Dermis blood vessel endothelial cell (primary cell): ENCODE results near the gene RALA. TPM values are rescaled to one million over a fixed set of nuclear protein-coding genes. Genes with fewer than 3 reads are reported as not detected.
A peak's percentile ranks its signal among the peaks of the same experiment; 100 is the strongest.
"Not testable (repeated sequence)": the region's sequence is repeated elsewhere in the genome, so short reads cannot be mapped to it uniquely, and the experiment has no call there.

Experiments
- DNase-seq: peaks from one replicate; pipeline ENCODE4 v3.0.0; 2010
- total RNA-seq: library from RNA; depleted of rRNA; stranded (reverse); fragments of >200 nt; gene quantifications from 2 replicates; pipeline ENCODE4 v1.2.3, GENCODE V29; 2014

RALA gene
- total RNA-seq, 1 donor from 2014 or later = 36.9 TPM

DNA sequence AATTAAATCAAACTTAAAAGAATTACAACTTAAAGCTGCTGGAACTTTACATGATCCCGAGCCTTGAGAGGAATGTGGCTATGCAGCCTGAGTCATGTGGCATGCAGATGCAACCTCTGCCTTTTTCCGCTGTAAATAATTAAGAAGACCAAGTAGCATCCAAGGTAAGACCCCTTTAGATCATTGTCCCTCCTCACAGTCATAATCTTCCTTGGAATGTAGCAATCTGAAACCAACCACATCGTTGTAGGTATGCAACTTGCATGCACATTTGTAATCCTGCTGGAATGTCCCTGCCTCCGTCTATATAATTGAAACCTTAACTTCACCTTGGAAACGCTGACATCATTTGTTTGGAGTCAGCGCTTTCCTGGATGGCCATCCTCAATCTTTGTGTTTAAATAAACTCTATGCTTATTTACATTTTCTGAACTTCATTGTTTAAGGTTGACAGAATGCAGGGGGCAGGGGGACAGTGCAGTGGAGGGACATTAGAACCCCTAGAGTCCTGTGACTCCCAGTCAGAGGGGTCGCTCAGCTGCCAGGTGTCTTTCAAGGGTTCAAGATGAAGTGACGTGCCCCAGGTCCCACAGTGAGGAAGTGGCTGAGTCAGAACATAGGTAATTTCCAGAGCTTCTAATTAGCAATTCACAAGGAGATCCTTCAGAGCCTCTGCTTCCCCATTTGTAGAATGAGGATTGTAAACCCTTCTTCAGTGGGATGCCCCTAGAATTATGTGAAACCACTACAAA, 110.7 kb downstream of the RALA start:
- peak; percentile 75 for DNase-seq

GRCh38 chr7:39734633-39735004, 111.2 kb downstream of the RALA start:
- DNase-seq = no peak

GRCh38 chr7:39735903-39736302, 112.5 kb downstream of the RALA start:
- DNase-seq = no peak

DNA sequence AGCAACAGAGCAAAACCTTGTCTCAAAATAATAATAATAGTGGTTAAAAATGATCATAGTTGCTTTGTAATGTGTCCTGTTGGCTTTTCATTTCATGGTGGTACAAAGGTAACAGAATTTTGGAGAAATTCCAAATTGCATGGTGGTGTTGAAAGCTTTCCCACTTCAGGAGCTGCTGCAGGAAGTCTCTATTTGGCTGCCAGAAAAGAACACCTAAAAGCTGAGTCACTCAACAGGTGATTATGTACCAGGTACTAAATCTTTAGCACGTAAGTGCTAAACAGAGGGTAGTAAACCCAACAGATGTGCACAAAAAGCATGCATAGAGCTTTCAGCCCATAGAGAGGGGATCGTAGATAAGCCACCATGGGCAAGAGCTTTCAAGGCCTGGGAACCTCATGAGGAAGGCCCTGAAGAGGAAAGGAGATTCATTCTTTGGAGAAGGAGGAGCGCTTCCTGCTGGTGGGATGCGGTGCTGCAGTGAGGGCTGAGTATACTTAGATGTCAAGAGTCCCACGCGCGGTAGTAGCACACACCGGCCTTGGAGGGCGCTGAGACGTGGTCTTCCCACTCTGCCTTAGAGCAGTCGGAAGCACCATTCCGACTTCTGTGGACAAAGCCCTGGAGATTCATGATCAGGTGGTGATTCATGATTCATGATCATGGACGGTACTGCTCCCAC, 118.7 kb downstream of the RALA start:
- DNase-seq = peak; percentile 64

DNA sequence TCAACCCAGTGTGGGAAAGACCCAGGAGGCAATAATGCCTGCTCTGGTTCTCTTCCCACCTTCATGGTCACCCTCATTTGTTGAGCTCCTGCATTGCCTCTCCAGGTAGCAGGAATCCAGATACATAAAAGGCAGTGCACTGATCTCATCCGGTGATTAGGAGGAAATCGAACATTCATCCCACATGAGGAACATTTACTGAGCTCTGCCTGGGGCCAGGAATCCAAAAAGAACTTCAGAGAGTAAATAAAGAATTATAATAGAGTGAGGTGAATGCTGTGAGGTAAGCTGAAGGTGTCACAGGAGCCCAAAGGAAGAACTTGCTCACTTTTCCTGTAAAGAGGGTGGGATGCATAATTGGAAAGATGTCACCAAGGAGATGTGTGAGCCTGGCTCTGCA, 121.2 kb downstream of the RALA start:
- no peak for DNase-seq

- DNase-seq = no peak
Observed at GRCh38 chr7:39745320-39745719, 121.9 kb downstream of the RALA start.

GRCh38 chr7:39746103-39746819, 122.9 kb downstream of the RALA start:
- peak; percentile 89 for DNase-seq

DNA sequence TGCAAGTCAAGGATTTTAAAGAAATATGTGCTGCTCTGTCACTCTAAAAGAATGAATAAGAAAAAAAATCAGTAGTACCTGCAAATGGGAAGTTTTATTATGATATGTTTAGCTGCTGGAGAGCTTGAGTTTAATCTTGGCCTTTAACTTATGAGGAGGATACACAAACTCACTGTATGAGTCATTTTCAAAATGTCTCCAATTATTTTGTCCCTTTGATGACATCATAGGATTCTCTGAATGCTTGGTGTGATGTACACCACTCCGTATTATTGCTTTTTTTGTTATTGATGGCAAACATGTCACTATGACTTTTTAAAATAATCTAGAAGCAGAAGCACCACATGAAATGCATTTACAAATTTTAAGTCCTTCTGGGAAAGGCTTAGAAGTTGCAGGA, 125.8 kb downstream of the RALA start:
- DNase-seq = peak; percentile 17

DNA sequence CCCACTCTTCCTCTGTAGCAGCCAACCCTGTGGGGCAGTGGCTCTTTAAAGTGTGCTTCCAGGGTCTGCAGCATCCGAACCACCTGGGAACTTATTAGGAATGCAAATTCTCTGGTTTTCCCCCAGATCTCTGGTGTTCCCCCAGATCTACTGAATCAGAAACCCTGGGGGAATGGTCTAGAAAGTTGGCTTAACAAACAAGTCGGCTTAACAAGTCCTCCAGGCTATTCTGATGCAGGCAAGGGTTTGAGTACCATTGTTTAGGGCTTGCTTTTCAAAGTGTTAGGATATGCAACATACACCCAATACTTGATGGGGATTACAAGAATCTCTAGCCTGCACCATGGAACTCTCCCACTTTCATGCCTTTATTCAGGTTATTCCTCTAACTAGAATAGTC, 126.3 kb downstream of the RALA start:
- DNase-seq = no peak

GRCh38 chr7:39750253-39751077, 127.1 kb downstream of the RALA start:
- no peak for DNase-seq

DNA sequence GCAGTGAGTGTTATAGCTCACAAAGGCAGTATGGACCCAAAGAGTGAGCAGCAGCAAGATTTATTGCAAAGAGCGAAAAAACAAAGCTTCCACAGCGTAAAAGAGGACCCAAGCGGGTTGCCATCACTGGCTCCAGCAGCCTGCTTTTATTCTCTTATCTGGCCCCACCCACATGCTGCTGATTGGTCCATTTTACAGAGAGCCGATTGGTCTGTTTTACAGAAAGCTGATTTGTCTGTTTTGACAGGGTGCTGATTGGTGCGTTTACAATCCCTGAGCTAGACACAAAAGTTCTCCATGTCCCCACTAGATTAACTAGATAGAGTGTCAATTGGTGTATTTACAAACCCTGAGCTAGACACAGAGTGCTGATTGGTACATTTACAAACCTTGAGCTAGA, 129.9 kb downstream of the RALA start:
- not testable (repeated sequence) for DNase-seq

DNA sequence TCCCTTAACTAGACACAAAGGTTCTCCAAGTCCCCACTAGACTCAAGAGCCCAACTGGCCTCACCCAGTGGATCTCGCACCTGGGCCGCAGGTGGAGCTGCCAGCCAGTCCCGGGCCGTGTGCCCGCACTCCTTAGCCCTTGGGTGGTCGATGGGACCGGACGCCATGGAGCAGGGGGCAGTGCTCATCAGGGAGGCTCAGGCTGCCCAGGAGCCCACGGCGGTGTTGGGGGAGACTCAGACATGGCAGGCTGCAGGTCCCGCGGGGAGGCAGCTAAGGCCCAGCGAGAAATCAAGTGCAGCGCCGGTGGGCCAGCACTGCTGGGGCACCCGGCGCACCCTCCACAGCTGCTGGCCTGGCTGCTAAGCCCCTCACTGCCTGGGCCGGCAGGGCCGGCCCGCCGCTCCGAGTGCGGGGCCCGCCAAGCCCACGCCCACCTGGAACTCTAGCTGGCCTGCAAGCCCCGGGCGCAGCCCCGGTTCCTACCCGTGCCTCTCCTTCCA, 130.5 kb downstream of the RALA start:
- DNase-seq = no peak

DNA sequence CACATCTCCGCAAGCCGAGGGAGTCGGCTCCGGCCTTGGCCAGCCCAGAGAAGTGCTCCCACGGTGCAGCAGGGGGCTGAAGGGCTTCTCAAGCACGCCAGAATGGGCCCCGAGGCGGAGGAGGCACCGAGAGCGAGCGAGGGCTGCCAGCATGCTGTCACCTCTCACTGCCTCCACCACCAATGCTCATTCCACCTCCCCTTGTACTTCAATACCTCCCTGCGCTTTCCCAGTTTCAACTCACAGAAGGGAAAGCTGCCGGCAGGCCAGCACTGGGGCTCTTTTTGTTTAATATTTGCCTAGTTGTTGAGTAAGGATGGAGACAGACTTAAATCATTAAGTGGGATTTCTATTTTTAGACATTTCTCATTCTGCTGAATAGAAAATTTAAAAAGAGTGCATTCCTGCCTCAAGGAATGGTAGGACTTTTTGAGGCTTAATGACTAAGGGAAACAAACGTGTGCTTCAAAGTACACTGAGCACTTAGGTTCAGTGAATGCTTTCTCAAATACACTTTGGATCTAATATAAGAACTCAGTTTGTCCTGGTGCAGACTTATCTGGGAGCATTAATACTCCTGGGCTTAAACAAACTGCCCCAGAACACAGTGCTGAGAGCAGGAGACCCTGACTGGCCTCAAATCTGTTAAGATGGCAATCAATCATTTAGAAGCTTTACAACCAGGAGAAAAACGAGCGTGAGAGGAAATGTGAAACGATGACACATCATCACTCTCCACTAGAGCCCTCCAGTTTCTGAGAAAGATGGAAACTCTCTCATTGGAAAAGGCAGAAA, 131.2 kb downstream of the RALA start:
- no peak for DNase-seq

- no peak for DNase-seq
Observed at GRCh38 chr7:39757604-39758003, 134.2 kb downstream of the RALA start.

Other genes starting within 250 kb of the RALA start
- 16.2 and 22.3 TPM in 2 replicates for gene YAE1, start 57.2 kb upstream of the RALA start, total RNA-seq